ENCODE data around the gene ELN.

ELN gene

DNA sequence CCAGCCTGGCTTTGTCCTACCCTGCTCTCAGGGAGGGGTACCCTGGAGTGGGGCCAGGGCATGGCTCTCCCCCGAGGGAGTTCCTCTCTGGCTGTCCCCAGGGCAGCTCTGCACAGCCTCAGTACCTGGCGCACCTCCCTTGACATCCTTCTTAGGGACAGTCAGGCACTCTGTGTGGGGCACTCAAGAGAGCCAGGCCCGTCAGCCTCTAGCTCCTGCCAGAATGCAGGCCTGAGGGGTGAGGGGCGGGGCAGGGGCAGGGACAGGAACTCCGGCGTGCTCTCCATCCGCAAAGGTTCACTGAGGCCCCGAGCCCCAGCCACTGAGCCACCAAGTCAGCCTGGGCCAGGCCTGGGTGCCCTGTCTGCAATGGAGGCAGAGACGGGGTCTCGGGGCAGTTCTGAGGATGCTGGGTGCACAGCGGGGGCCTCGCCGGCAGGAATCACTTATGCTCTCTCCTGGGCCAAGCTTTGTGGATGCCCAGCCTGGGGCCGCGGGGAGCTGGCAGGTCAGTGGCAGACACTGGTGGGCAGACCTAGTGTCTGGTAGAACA lies 65.8 kb downstream of the ELN start:
- peak overlapping the region; percentile 50 to 98 (median 85) for H3K27ac ChIP-seq
- peak overlapping the region; percentile 53 to 81 (median 65) for H3K4me3 ChIP-seq
- H3K9ac ChIP-seq: peak overlapping the region; percentile 75 to 89 (median 81)
- peak overlapping the region; percentile 95 to 100 (median 99) for H3K4me2 ChIP-seq
- H3K27me3 ChIP-seq: no peaks in the 10 kb centered on the region
- H4K20me1 ChIP-seq: peaks cover 0 to 29% (median 0%) of the 10 kb centered on the region in 11 experiments; a peak in 6 of 22 replicates
- H3K9me3 ChIP-seq (replicated peaks in 1 of 11): peaks cover 0 to 18% (median 15%) of the 10 kb centered on the region in 11 experiments; a peak in 18 of 22 replicates
- peaks cover 55 to 93% (median 75%) of the 10 kb centered on the region in 10 experiments for H3K4me1 ChIP-seq
- peaks cover 23 to 43% (median 36%) of the 10 kb centered on the region in 11 experiments for H3K36me3 ChIP-seq
- no peak for TF ChIP-seq Cebpa-rat (IDR thresholded peaks at IDR 0.05)

DNA sequence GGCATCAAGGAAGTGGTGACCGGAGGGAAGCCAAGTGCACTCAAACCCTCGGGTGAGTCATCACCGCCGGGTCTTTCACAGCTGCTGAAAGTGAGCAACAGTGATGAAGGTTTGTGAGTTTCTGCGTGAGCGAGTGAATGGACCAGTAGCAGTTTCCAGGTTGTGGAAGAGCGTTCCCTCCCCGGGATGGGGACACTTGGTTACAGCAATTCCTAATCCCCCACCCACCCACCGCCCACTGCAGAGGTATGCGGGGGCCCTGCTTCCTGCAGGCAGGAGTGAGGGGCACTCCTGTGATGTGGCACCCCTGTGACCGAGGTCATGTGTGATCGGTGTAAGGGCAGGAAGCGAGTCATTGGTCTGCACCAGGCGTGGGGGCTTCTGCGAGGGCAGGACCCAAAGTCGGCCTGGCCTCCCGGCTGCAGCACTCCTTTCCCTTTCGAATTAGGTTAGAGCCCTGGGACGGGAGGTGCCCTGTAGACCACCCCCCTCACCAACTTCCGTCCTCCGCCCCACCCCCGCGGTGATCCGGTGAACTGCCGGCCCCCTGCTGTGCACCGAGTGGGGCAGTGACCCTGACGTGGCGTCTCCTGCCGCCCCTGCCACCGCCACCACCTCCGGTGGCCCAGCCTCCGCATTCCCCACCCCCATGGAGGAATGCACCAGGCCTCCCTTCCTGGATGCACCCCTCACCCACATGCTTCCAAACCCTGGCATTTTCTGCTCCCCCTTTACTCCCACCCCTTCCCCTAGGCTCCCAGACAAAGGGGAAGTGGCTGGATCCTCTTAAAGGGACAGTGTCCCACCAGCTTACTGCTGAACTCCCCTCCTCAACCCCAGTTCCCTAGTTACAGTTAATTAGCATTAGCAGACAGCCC lies 66.5 kb downstream of the ELN start:
- Histone ChIP-seq H3K9ac (peak overlapping the region; percentile 47 to 89 (median 81); a peak in 21 of 22 replicates), H3K4me3 (peak overlapping the region; percentile 53 to 81 (median 65)), H3K36me3 (peaks cover 30 to 43% (median 38%) of the 10 kb centered on the region in 11 experiments), H3K27me3 (no peaks in the 10 kb centered on the region), H4K20me1 (peaks cover 0 to 36% (median 0%) of the 10 kb centered on the region in 11 experiments; a peak in 6 of 22 replicates), H3K27ac (peak overlapping the region in 10 of 11 experiments; percentile 68 to 98 (median 88); a peak in 21 of 22 replicates), H3K4me2 (peak overlapping the region; percentile 95 to 100 (median 99)), H3K9me3 (replicated peaks in 1 of 11) (peaks cover 0 to 18% (median 15%) of the 10 kb centered on the region in 11 experiments; a peak in 18 of 22 replicates), H3K4me1 (peaks cover 61 to 93% (median 82%) of the 10 kb centered on the region in 10 experiments)
- TF ChIP-seq Cebpa-rat (IDR thresholded peaks at IDR 0.05): 0 out of 22 replicates have a peak, but pooled peaks of 1 of the 11 experiments have one; percentile 30

DNA sequence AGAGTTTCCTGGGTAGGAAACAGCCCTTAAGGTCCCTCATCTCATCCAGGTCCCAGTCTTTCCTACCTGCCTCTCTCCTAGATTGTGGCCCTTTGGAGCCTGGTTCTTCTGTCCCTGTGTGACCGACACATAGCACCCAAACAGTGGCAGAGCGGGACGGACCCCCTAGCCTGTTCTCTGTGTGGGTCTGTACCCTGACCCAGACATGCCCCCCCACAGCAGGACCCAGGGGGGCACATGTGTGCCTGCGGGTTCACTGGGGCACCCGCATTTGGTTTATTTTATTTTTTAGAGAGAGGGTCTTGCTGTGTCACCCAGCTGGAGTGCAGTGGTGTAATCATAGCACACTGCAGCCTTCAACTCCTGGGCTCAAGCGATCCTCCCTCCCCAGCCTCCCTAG lies 67.2 kb downstream of the ELN start:
- peak overlapping the region; percentile 53 to 81 (median 65) for H3K4me3 ChIP-seq
- H4K20me1 ChIP-seq: peaks cover 0 to 43% (median 3%) of the 10 kb centered on the region in 11 experiments; a peak in 9 of 22 replicates
- peak overlapping the region; percentile 47 to 89 (median 81); a peak in 21 of 22 replicates for H3K9ac ChIP-seq
- H3K4me1 ChIP-seq: peaks cover 68 to 96% (median 89%) of the 10 kb centered on the region in 10 experiments
- no peak for TF ChIP-seq Cebpa-rat (IDR thresholded peaks at IDR 0.05)
- H3K27me3 ChIP-seq: no peaks in the 10 kb centered on the region
- peaks cover 37 to 46% (median 41%) of the 10 kb centered on the region in 11 experiments for H3K36me3 ChIP-seq
- H3K9me3 ChIP-seq (replicated peaks in 1 of 11): peaks cover 0 to 18% (median 15%) of the 10 kb centered on the region in 11 experiments; a peak in 18 of 22 replicates
- peak overlapping the region; percentile 95 to 100 (median 99) for H3K4me2 ChIP-seq
- H3K27ac ChIP-seq: peak overlapping the region in 10 of 11 experiments; percentile 68 to 98 (median 88); a peak in 21 of 22 replicates

DNA sequence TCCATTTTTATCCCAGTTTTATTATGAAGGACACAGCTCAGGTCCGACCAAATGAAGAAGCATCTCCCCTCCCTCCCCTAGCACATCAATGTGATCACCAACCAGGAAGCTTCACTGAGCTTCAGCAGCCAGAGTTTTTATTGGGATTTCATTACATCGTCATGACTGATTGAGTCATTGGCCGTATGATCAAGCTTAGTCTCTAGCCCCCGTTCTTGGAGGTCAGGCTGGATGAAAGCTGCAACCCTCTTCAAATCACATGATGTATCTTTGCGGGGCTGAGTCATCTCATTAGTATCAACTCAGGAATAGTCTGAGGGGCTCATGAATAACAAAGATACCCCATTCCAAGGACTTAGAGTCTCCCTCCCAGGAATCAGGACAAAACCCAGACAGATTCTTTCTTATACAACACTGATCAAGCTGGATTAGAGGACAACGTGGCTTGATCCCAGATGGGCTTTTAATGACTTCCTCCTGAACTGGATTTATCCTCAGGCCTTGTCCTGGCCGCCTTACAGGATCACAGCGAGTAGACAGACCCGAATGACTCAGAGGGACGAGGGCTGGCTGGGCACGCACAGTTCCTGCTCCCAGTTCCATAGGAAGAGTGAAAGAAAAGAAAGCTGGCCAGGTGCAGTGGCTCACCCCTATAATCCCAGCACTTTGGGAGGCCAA lies 70.1 kb downstream of the ELN start:
- no peak for TF ChIP-seq Cebpa-rat (IDR thresholded peaks at IDR 0.05)
- Histone ChIP-seq H3K4me1 (peaks cover 71 to 97% (median 81%) of the 10 kb centered on the region in 10 experiments), H3K27ac (peak overlapping the region in 9 of 11 experiments; percentile 6 to 98 (median 77); a peak in 13 of 22 replicates), H3K4me3 (peak overlapping the region in 1 of 10 experiments; percentile 10; a peak in 1 of 20 replicates), H4K20me1 (peaks cover 0 to 69% (median 19%) of the 10 kb centered on the region in 11 experiments; a peak in 11 of 22 replicates), H3K27me3 (no peaks in the 10 kb centered on the region), H3K36me3 (peaks cover 46 to 70% (median 57%) of the 10 kb centered on the region in 11 experiments), H3K9me3 (replicated peaks in 1 of 11) (peaks cover 0 to 18% (median 15%) of the 10 kb centered on the region in 11 experiments; a peak in 18 of 22 replicates), H3K9ac (peak overlapping the region in 4 of 11 experiments; percentile 24 to 82 (median 33); a peak in 2 of 22 replicates), H3K4me2 (peak overlapping the region in 7 of 11 experiments; percentile 1 to 63 (median 39); a peak in 9 of 22 replicates)

DNA sequence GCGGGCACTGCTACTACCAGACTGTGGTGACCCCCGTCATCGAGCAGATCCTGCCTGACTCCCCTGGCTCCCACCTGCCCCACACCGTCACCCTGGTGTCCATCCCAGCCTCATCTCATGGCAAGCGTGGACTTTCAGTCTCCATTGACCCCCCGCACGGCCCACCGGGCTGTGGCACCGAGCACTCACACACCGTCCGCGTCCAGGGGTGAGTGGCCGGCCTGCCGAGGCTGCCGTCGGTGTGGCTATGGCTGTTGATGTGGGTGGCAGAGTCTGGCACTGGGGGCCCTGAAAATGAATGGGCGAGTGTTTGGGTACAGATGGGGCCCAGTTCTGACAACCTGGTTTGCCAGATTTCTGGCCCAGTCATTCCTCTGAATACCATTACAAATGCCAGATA lies 71.1 kb downstream of the ELN start:
- no peaks in the 10 kb centered on the region for H3K27me3 ChIP-seq
- peaks cover 0 to 77% (median 19%) of the 10 kb centered on the region in 11 experiments; a peak in 11 of 22 replicates for H4K20me1 ChIP-seq
- peak overlapping the region in 7 of 11 experiments; percentile 24 to 98 (median 92); a peak in 13 of 22 replicates for H3K27ac ChIP-seq
- H3K9me3 ChIP-seq (replicated peaks in 1 of 11): peaks cover 0 to 18% (median 15%) of the 10 kb centered on the region in 11 experiments; a peak in 18 of 22 replicates
- no peak overlapping the region for H3K4me3 ChIP-seq
- peaks cover 65 to 97% (median 73%) of the 10 kb centered on the region in 10 experiments for H3K4me1 ChIP-seq
- no peak for TF ChIP-seq Cebpa-rat (IDR thresholded peaks at IDR 0.05)
- peak overlapping the region in 9 of 11 experiments; percentile 3 to 81 (median 64); a peak in 14 of 22 replicates for H3K4me2 ChIP-seq
- peaks cover 54 to 79% (median 66%) of the 10 kb centered on the region in 11 experiments for H3K36me3 ChIP-seq
- H3K9ac ChIP-seq: peak overlapping the region in 4 of 11 experiments; percentile 24 to 84 (median 82); a peak in 4 of 22 replicates

DNA sequence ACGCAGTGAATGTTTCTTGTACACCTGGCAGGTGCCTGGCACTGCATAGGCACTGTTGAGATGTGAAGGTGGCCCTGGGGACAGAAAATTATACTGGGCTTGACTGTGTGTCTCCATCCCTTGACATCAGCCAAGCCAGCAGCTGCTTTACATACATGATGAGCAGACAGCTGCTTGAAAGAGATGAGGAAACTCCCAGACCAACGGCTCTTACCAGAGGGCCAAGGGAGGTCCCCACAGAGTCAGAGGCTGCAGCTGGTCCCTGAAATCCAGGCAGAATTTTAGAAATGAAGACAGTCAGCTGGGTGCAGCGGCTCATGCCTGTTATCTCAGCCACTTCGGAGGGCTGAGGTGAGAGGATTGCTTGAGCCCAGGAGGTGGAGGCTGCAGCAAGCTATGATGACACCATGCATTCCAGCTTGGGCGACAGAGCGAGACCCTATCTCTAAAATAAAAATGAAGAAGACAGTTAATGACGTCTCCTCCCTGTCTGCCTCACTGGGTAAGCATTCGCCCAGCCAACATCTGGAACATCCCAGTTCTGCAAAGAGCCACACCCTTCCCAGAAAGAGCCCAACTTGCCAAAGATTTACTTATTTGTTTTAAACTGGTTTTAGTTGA lies 73.2 kb downstream of the ELN start:
- Histone ChIP-seq H3K9me3 (replicated peaks in 1 of 11) (peaks cover 0 to 18% (median 15%) of the 10 kb centered on the region in 11 experiments; a peak in 18 of 22 replicates), H3K36me3 (peaks cover 72 to 100% (median 87%) of the 10 kb centered on the region in 11 experiments), H3K9ac (peak overlapping the region in 8 of 11 experiments; percentile 44 to 84 (median 66); a peak in 16 of 22 replicates), H3K27ac (peak overlapping the region in 9 of 11 experiments; percentile 27 to 98 (median 77); a peak in 17 of 22 replicates), H3K27me3 (no peaks in the 10 kb centered on the region), H3K4me1 (peaks cover 53 to 86% (median 63%) of the 10 kb centered on the region in 10 experiments), H3K4me2 (peak overlapping the region; percentile 58 to 89 (median 72)), H3K4me3 (peak overlapping the region in 2 of 10 experiments; percentile 3 to 36; a peak in 1 of 20 replicates), H4K20me1 (peaks cover 0 to 87% (median 28%) of the 10 kb centered on the region in 11 experiments; a peak in 11 of 22 replicates)
- TF ChIP-seq Cebpa-rat (IDR thresholded peaks at IDR 0.05): peak in 7 of 11 experiments; percentile 46 to 100 (median 90); a peak in 11 of 22 replicates

DNA sequence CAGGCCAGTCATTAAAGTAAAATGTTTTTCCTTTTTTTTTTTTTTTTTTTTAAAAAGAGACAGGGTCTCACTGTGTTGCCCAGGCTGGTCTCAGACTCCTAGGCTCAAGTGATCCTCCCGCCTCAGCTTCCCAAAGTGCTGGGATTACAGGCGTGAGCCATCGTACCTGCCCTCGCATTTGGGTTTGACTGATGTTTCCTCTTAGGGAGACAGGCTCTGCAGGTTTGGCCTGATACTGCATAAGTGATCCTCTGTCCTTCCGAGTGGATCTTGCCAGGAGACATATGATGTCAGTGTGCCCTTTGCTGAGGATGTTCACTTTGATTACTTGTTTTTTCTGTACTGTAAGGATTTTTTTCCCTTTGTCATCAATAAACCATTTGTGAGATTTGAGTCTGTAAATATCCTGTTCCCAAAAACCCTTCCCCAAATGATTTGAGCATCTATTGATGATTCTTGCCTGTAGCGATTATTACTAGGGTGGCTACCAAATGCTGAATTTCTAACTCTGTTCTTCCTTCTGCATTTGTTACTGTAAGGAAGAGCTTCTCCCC lies 75.3 kb downstream of the ELN start:
- Histone ChIP-seq H3K4me3 (no peak overlapping the region), H3K4me2 (peak overlapping the region in 3 of 11 experiments; percentile 68 to 76 (median 75); a peak in 3 of 22 replicates), H3K9me3 (replicated peaks in 1 of 11) (no peaks in the 10 kb centered on the region), H3K27me3 (no peaks in the 10 kb centered on the region), H3K4me1 (peaks cover 32 to 67% (median 52%) of the 10 kb centered on the region in 10 experiments), H3K9ac (peak overlapping the region in 2 of 11 experiments; percentile 77 to 84; a peak in 2 of 22 replicates), H4K20me1 (peaks cover 0 to 95% (median 28%) of the 10 kb centered on the region in 11 experiments; a peak in 11 of 22 replicates), H3K36me3 (peaks cover 73 to 100% (median 87%) of the 10 kb centered on the region in 11 experiments), H3K27ac (peak overlapping the region in 5 of 11 experiments; percentile 45 to 98 (median 96); a peak in 7 of 22 replicates)
- no peak for TF ChIP-seq Cebpa-rat (IDR thresholded peaks at IDR 0.05)
